ENCODE data around the gene GLIS2. TPM values are rescaled to one million over a fixed set of nuclear protein-coding genes. Genes with fewer than 3 reads are reported as not detected.

Gene GLIS2
- total RNA-seq, 1 donor from 2014 or later: 0.53 TPM

DNA sequence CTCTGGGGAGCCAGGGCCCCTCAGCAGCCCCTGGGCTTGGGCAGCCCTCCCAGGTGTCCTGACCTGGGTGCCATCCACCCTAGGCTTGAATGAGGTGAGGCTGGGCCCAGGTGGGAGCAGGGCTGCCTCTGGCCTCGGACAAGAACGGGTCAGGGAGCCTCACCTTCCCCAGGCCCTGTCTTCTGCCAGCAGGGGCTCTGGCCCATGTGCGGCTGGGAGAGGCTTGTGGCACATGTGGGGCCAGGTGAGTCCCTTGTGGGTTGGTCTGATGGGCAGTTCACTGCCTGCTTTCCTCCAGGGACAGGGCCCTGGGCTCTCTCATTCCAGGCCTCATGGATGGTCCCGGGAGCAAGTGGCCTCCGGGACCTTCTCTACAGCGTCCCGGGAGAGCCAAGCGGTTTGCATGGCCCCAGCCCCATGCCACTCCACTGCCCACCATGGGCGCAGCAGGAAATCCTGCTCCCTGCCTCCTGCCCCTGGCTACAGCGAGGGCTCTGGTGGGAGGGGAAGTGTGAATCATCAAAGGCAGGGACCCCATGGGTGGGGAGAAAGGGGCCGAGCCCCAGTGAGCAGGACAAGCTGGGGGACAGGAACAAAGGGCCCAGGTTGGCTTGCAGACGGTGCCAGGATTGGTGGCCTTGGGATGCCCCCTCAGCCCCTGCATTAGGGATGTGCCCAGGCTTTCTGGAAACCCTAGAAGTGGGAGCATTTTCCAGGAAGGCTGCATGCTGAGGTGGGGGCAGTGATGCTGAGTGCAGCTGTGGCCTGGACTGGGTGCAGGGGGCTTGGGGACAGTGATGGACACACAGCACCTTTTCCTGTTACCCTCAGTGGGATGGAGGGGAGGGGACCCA, 68.0 kb downstream of the GLIS2 start:
- FAIRE-seq (no peak), DNase-seq (ENCODE audit: low read depth) (no peak)
- peaks cover 9% of the 10 kb centered on the region for H3K36me3 ChIP-seq (ENCODE audit: control insufficient read depth, insufficient read depth, low read length)

DNA sequence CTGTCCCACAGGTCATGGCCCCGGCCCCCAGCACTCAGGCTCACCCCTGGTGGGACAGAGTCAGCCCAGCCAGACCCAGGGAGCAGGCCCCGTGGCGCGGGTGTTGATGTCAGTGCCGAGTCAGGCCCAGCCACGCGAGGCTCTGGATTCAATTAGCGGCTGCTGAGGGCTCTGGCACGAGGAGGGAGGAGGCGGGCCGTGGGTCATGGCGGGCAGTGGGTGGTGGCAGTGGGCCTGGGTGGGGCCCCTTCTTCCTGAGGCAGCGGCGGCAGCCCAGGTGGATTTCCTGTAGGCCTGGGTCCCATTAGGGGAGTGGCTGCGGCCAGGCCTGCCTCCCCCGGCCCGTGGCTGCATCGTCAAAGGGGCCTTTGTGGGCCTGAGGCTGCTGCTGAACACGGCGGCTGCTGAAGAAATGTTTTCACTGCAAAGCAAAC, 68.7 kb downstream of the GLIS2 start:
- H3K36me3 ChIP-seq (ENCODE audit: control insufficient read depth, insufficient read depth, low read length): peaks cover 9% of the 10 kb centered on the region
- FAIRE-seq (no peak), DNase-seq (ENCODE audit: low read depth) (no peak)

More for the DNA sequence above, 68.0 kb downstream of the GLIS2 start:
- Histone ChIP-seq H3K27me3 (ENCODE audit: control insufficient read depth, insufficient read depth, low read length) (no peaks in the 10 kb centered on the region), H3K4me3 (ENCODE audit: low read depth, low read length) (no peak overlapping the region)
- TF ChIP-seq, protein P1, sequence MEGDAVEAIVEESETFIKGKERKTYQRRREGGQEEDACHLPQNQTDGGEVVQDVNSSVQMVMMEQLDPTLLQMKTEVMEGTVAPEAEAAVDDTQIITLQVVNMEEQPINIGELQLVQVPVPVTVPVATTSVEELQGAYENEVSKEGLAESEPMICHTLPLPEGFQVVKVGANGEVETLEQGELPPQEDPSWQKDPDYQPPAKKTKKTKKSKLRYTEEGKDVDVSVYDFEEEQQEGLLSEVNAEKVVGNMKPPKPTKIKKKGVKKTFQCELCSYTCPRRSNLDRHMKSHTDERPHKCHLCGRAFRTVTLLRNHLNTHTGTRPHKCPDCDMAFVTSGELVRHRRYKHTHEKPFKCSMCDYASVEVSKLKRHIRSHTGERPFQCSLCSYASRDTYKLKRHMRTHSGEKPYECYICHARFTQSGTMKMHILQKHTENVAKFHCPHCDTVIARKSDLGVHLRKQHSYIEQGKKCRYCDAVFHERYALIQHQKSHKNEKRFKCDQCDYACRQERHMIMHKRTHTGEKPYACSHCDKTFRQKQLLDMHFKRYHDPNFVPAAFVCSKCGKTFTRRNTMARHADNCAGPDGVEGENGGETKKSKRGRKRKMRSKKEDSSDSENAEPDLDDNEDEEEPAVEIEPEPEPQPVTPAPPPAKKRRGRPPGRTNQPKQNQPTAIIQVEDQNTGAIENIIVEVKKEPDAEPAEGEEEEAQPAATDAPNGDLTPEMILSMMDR (IDR thresholded peaks at IDR 0.05; ENCODE audit: insufficient read depth, low read length, severe bottlenecking): no peak

DNA sequence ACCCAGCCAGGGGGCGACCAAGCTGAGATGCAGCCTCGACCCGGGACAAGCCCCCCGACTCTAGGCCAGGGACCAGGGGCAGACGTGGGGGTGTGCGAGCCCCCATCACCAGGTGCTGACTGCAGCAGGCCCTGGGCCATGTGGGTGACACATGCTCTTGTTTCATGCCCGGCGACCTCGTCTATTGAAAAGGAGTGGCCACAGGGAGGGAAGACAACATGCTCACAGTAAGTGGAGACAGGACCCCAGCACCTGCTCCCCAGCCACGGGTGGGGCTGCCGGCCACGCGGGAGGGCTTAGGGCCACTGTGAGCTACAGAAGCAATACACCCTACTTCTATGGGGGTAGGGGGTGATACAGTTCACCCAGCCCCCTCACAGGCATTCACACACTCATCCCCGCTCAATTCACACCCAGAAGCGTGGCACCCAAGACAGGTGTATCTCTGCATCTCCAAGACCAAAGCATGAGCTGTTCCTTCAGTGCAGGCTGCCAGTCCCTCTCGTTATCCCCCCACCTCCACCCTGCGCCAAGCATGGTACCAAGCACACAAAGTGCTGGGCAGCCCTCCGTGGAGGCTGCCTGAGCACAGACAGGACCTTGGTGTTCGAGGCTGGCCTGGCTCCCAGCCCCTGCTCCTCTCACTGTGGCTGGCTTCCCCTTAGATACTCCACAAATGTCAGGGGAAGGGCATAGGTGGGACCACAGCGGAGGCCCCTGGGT, 69.4 kb downstream of the GLIS2 start:
- Histone ChIP-seq H3K27me3 (ENCODE audit: control insufficient read depth, insufficient read depth, low read length) (no peaks in the 10 kb centered on the region), H3K4me3 (ENCODE audit: low read depth, low read length) (no peak overlapping the region), H3K36me3 (ENCODE audit: control insufficient read depth, insufficient read depth, low read length) (peaks cover 11% of the 10 kb centered on the region)
- no peak for DNase-seq (ENCODE audit: low read depth)
- no peak for FAIRE-seq
- TF ChIP-seq, protein P1 (IDR thresholded peaks at IDR 0.05; ENCODE audit: insufficient read depth, low read length, severe bottlenecking): no peak

More for the DNA sequence above, 68.7 kb downstream of the GLIS2 start:
- TF ChIP-seq, protein P1 (IDR thresholded peaks at IDR 0.05; ENCODE audit: insufficient read depth, low read length, severe bottlenecking): no peak
- no peak overlapping the region for H3K4me3 ChIP-seq (ENCODE audit: low read depth, low read length)
- H3K27me3 ChIP-seq (ENCODE audit: control insufficient read depth, insufficient read depth, low read length): no peaks in the 10 kb centered on the region

DNA sequence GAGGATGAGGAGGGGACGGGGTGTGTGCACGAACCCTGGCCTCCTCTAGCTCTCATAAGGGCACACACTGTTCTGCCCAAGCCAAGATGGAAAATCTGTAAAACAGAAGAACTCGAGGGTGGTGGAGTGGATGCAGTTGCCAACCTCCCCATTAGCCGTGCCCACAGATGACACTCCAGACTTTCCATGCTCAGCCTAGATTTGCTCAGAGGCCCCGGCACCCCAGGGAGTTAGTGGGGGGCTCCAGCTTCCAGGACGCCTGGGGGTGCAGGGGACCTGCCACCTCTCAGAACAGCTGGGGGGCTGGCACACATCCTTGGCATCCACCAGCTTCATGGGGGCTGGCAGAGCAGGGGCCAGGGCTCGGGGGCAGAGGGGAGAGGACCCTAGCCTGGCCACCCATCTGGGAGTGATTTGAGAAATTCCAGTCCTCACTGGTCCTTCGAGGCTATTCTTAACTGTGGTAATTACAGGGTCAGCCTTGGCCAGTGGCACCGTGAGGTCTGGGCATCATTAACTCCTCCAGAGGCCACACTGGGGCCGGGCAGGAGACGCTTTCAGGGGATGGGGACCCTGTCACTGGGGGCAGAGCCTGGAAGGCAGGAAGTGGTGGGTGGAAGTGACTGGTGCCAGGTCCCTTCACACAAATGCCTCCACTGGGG, 70.1 kb downstream of the GLIS2 start:
- H3K27me3 ChIP-seq (ENCODE audit: control insufficient read depth, insufficient read depth, low read length): no peaks in the 10 kb centered on the region
- TF ChIP-seq, protein P1 (IDR thresholded peaks at IDR 0.05; ENCODE audit: insufficient read depth, low read length, severe bottlenecking): no peak
- H3K4me3 ChIP-seq (ENCODE audit: low read depth, low read length): no peak overlapping the region
- peaks cover 13% of the 10 kb centered on the region for H3K36me3 ChIP-seq (ENCODE audit: control insufficient read depth, insufficient read depth, low read length)
- no peak for FAIRE-seq
- no peak for DNase-seq (ENCODE audit: low read depth)

DNA sequence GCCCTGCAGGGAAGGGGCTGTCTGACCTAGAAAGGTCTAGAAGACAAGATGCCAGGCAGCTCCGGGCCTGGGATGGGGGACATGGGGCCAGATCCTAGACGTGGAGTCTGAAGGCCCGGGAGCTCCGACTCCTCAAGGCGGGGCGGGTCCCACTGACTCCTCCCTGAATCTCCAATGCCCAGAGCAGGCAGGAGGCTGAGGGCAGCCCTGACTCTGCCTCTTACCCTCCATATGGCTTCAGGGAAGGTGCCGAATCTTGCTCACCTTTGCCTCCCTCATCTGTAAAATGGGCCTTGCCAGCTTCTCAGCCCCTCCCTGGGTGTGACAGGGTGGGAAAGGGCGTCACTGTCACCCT, 70.6 kb downstream of the GLIS2 start:
- TF ChIP-seq, protein P1 (IDR thresholded peaks at IDR 0.05; ENCODE audit: insufficient read depth, low read length, severe bottlenecking): no peak
- Histone ChIP-seq H3K27me3 (ENCODE audit: control insufficient read depth, insufficient read depth, low read length) (no peaks in the 10 kb centered on the region), H3K36me3 (ENCODE audit: control insufficient read depth, insufficient read depth, low read length) (peaks cover 13% of the 10 kb centered on the region), H3K4me3 (ENCODE audit: low read depth, low read length) (no peak overlapping the region)
- no peak for FAIRE-seq
- no peak for DNase-seq (ENCODE audit: low read depth)
